Peyer's patch (tissue), 4 donors: ENCODE measurements around the gene OCEL1. TPM values are rescaled to one million over a fixed set of nuclear protein-coding genes. Genes with fewer than 3 reads are reported as not detected.

ENCODE experiments used
- DNase-seq, 3 donors: peaks; one replicate each; pipeline ENCODE4 v3.0.0-alpha.2; 2017 to 2019
- H3K27ac ChIP-seq, 4 donors: fragments of 200-600 bp; sonication (generic); one replicate each; pipeline ENCODE4 v1.5.1; 2016 to 2019
- H3K27me3 ChIP-seq, 2 donors: fragments of 200-600 bp; sonication (generic); one replicate each; pipeline ENCODE4 v1.5.1; 2019
- H3K36me3 ChIP-seq, 3 donors: fragments of 200-600 bp; sonication (generic); one replicate each; pipeline ENCODE4 v1.5.1; 2016 to 2019
- H3K4me1 ChIP-seq, 4 donors: fragments of 200-600 bp; sonication (generic); one replicate each; pipeline ENCODE4 v1.5.1; 2016 to 2019
- H3K4me3 ChIP-seq, 4 donors: fragments of 200-600 bp; sonication (generic); 1 replicate in 3 of 4; 2 replicates in 1 of 4; pipeline ENCODE4 v1.5.1; 2016 to 2019; ENCODE audit warnings: mild to moderate bottlenecking in 1 of 4
- H3K9me3 ChIP-seq, 4 donors: fragments of 200-600 bp; sonication (generic); one replicate each; pipeline ENCODE4 v1.5.1; 2016 to 2019; ENCODE audit warnings: mild to moderate bottlenecking in 1 of 4
- POLR2A ChIP-seq, 2 donors: fragments of 450-650 bp; IDR thresholded peaks; one replicate each; pipeline ENCODE4 v1.5.1; 2017; ENCODE audit warnings: antibody characterized with exemption in 2 of 2, mild to moderate bottlenecking in 2 of 2, moderate library complexity in 2 of 2
- total RNA-seq, 4 donors: library from RNA; depleted of rRNA; stranded (reverse); fragments of >200 nt; gene quantifications; one replicate each; pipeline ENCODE4 v1.1.0, GENCODE V29; 2016
- TF ChIP-seq, protein P1 (sequence below), 6 experiments: fragments of 450-650 bp in 4 of 6; fragments of 200-600 bp in 2 of 6; sonication (generic) in 1 of 6; IDR thresholded peaks; one replicate each; pipeline ENCODE4 v1.5.1; 2017 to 2019; ENCODE audit warnings: antibody characterized with exemption in 6 of 6, mild to moderate bottlenecking in 3 of 6, moderate library complexity in 1 of 6

OCEL1 gene
- total RNA-seq, 4 donors from 2014 or later = 8.3 to 38.5 (median 30.8) TPM

DNA sequence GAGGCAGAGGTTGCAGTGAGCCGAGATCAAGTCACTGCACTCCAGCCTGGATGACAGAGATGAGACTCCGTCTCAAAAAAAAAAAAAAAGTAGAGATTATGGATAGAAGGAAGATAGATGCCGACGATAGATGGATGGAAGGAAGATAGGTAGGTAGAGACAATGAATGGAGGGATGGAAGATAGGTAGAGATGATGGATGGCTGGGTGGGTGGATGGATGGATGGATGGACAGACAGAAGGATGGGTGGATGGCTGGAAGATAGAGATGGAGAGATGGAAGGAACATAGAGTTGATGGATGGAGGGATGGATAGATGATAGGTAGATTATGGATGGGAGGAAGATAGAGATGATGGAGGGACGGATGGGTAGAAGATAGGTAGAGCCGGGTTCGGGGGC, 29.4 kb upstream of the OCEL1 start:
- H3K36me3 ChIP-seq = peaks cover 0 to 87% (median 0%) of the 10 kb centered on the region in 3 donors

GRCh38 chr19:17197666-17198065, 28.4 kb upstream of the OCEL1 start:
- TF ChIP-seq, protein P1, sequence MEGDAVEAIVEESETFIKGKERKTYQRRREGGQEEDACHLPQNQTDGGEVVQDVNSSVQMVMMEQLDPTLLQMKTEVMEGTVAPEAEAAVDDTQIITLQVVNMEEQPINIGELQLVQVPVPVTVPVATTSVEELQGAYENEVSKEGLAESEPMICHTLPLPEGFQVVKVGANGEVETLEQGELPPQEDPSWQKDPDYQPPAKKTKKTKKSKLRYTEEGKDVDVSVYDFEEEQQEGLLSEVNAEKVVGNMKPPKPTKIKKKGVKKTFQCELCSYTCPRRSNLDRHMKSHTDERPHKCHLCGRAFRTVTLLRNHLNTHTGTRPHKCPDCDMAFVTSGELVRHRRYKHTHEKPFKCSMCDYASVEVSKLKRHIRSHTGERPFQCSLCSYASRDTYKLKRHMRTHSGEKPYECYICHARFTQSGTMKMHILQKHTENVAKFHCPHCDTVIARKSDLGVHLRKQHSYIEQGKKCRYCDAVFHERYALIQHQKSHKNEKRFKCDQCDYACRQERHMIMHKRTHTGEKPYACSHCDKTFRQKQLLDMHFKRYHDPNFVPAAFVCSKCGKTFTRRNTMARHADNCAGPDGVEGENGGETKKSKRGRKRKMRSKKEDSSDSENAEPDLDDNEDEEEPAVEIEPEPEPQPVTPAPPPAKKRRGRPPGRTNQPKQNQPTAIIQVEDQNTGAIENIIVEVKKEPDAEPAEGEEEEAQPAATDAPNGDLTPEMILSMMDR (IDR thresholded peaks at IDR 0.05) = no peak
- no peak for TF ChIP-seq POLR2A (IDR thresholded peaks at IDR 0.05)
- DNase-seq = peak in 1 of 3 donors; percentile 24

More for the DNA sequence above, 29.4 kb upstream of the OCEL1 start:
- H3K4me3 ChIP-seq = no peak overlapping the region
- DNase-seq = no peak
- H3K4me1 ChIP-seq = no peaks in the 10 kb centered on the region
- TF ChIP-seq, protein P1 (IDR thresholded peaks at IDR 0.05) = no peak
- TF ChIP-seq POLR2A (IDR thresholded peaks at IDR 0.05) = no peak
- H3K27ac ChIP-seq = no peak overlapping the region
- no peaks in the 10 kb centered on the region for H3K9me3 ChIP-seq
- no peaks in the 10 kb centered on the region for H3K27me3 ChIP-seq

DNA sequence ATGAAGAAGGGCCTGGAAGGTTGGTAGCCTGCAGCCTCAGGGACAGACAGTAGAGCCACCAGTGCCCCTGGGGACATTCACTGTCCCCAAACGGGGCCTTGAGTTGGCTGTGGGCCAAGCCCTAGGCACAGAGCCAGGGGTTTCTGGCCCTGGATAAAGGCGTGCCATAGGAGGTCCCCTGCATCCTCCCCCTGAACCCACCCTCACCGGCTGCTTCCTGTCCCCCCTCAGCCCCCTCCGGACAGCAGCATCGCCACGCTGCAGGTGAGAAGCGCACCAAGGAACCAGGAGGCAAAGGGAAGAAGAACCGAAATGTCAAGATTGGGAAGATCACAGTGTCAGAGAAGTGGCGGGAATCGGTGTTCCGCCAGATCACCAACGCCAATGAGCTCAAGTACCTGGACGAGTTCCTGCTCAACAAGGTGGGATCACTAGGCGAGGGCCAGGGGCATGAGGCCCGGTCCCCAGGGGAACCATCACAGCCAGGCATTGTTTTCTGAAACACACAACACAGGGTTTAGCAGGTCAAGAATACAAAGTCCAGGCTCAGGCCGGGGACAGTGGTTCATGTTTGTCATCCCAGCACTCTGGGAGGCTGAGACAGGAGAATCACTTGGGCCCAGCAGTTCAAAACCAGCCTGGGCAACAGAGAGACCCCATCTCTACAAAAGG, 25.5 kb upstream of the OCEL1 start:
- Histone ChIP-seq H3K4me1 (no peaks in the 10 kb centered on the region), H3K27ac (no peak overlapping the region), H3K27me3 (no peaks in the 10 kb centered on the region), H3K36me3 (peaks cover 0 to 77% (median 0%) of the 10 kb centered on the region in 3 donors), H3K4me3 (no peak overlapping the region), H3K9me3 (no peaks in the 10 kb centered on the region)
- no peak for DNase-seq
- no peak for TF ChIP-seq POLR2A (IDR thresholded peaks at IDR 0.05)
- TF ChIP-seq, protein P1 (IDR thresholded peaks at IDR 0.05) = no peak

More at GRCh38 chr19:17197666-17198065, 28.4 kb upstream of the OCEL1 start:
- Histone ChIP-seq H3K9me3 (no peaks in the 10 kb centered on the region), H3K27ac (no peak overlapping the region), H3K36me3 (peaks cover 0 to 87% (median 0%) of the 10 kb centered on the region in 3 donors), H3K4me3 (no peak overlapping the region), H3K4me1 (no peaks in the 10 kb centered on the region), H3K27me3 (no peaks in the 10 kb centered on the region)

DNA sequence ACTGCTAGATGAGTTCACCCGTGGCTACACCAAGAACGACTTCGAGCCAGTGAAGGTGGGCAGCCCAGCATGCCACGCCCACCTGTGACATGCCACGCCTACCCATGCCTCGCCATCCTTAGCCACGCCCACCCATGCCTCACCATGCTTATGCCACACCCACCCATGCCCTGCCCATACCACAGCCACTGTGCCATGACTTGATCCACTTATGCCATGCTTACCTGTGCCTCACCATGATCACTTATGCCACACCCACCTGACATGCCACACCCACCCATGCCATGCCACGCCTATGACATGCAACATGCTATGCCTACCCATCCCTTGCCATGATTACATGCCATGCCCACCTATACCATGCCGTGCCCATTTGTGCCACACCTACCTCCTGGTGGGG, 23.8 kb upstream of the OCEL1 start:
- Histone ChIP-seq H3K36me3 (peaks cover 0 to 82% (median 0%) of the 10 kb centered on the region in 3 donors), H3K9me3 (no peaks in the 10 kb centered on the region), H3K27me3 (no peaks in the 10 kb centered on the region), H3K4me1 (no peaks in the 10 kb centered on the region), H3K27ac (no peak overlapping the region), H3K4me3 (no peak overlapping the region)
- DNase-seq = no peak
- TF ChIP-seq, protein P1 (IDR thresholded peaks at IDR 0.05) = no peak
- TF ChIP-seq POLR2A (IDR thresholded peaks at IDR 0.05) = no peak

DNA sequence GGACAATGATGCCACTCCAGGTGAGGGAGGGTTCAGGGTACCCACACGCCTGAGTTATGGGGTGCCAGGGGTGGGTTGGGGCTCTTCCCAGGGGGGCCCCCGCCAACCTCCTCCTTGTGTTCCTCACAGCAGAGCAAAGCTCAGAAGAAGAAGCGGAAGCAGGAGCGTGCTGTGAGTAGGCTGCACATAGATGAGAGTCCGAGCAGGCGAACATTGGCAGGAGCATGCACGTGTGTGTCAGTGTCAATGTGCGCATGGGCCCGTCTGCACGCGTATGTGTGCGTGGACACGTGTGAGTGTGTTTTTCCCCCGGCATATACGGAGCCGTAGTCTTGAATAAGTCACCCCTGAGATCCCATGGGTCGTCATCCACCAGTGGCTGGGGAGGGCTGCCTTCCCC, 23.3 kb upstream of the OCEL1 start:
- Histone ChIP-seq H3K4me3 (no peak overlapping the region), H3K36me3 (peaks cover 0 to 79% (median 0%) of the 10 kb centered on the region in 3 donors), H3K4me1 (no peaks in the 10 kb centered on the region), H3K27ac (no peak overlapping the region), H3K27me3 (no peaks in the 10 kb centered on the region), H3K9me3 (no peaks in the 10 kb centered on the region)
- DNase-seq = no peak
- TF ChIP-seq POLR2A (IDR thresholded peaks at IDR 0.05) = no peak
- TF ChIP-seq, protein P1 (IDR thresholded peaks at IDR 0.05) = no peak
